ENCODE results near the gene ZNF407.

The ZNF407 gene

GRCh38 chr18:74679679-74680076 is 82.0 kb downstream of the ZNF407 start:
- no peak for DNase-seq

GRCh38 chr18:74682141-74682990 is 84.7 kb downstream of the ZNF407 start:
- DNase-seq: no peak

- no peak for DNase-seq
Observed at GRCh38 chr18:74682991-74683297, 85.3 kb downstream of the ZNF407 start.

- no peak for DNase-seq
Observed at GRCh38 chr18:74683573-74683972, 85.9 kb downstream of the ZNF407 start.

- DNase-seq: no peak
Observed at GRCh38 chr18:74689251-74689650, 91.6 kb downstream of the ZNF407 start.

GRCh38 chr18:74692367-74693013 is 94.8 kb downstream of the ZNF407 start:
- DNase-seq: no peak

- DNase-seq: no peak
Observed at GRCh38 chr18:74694436-74694835, 96.8 kb downstream of the ZNF407 start.

- DNase-seq: no peak
Observed at GRCh38 chr18:74695170-74695569, 97.5 kb downstream of the ZNF407 start.

GRCh38 chr18:74698881-74699280 is 101.2 kb downstream of the ZNF407 start:
- DNase-seq: no peak

- no peak for DNase-seq
Observed at GRCh38 chr18:74699455-74699854, 101.8 kb downstream of the ZNF407 start.

GRCh38 chr18:74702950-74703349 is 105.3 kb downstream of the ZNF407 start:
- DNase-seq: no peak

GRCh38 chr18:74708169-74708568 is 110.5 kb downstream of the ZNF407 start:
- no peak for DNase-seq

- DNase-seq: no peak
Observed at GRCh38 chr18:74709452-74709851, 111.8 kb downstream of the ZNF407 start.

- DNase-seq: no peak
Observed at GRCh38 chr18:74714120-74714519, 116.5 kb downstream of the ZNF407 start.

GRCh38 chr18:74714791-74715190 is 117.1 kb downstream of the ZNF407 start:
- DNase-seq: no peak

GRCh38 chr18:74715306-74715705 is 117.6 kb downstream of the ZNF407 start:
- DNase-seq: no peak

GRCh38 chr18:74715865-74716712 is 118.4 kb downstream of the ZNF407 start:
- DNase-seq: no peak

- DNase-seq: no peak
Observed at GRCh38 chr18:74718312-74718711, 120.6 kb downstream of the ZNF407 start.

- DNase-seq: no peak
Observed at GRCh38 chr18:74722237-74722636, 124.6 kb downstream of the ZNF407 start.

- no peak for DNase-seq
Observed at GRCh38 chr18:74724186-74724585, 126.5 kb downstream of the ZNF407 start.

- no peak for DNase-seq
Observed at GRCh38 chr18:74725690-74726089, 128.0 kb downstream of the ZNF407 start.

GRCh38 chr18:74728586-74728985 is 130.9 kb downstream of the ZNF407 start:
- no peak for DNase-seq

- DNase-seq: no peak
Observed at GRCh38 chr18:74731097-74731496, 133.4 kb downstream of the ZNF407 start.

GRCh38 chr18:74732380-74732779 is 134.7 kb downstream of the ZNF407 start:
- no peak for DNase-seq

Measured in activated T-cell treated with anti-CD3 and anti-CD28 coated beads, Interleukin-2, amount 50 U/mL, for 48 hours (primary cell).